T follicular helper cell (primary cell): ENCODE results near the gene CDCP1.
"Not testable (repeated sequence)": the region's sequence is repeated elsewhere in the genome, so short reads cannot be mapped to it uniquely, and the experiment has no call there.

Experiments used
- DNase-seq: peaks from one replicate; pipeline ENCODE4 v3.0.0-alpha.2; 2020; ENCODE audit warnings: low read depth

CDCP1 gene

DNA sequence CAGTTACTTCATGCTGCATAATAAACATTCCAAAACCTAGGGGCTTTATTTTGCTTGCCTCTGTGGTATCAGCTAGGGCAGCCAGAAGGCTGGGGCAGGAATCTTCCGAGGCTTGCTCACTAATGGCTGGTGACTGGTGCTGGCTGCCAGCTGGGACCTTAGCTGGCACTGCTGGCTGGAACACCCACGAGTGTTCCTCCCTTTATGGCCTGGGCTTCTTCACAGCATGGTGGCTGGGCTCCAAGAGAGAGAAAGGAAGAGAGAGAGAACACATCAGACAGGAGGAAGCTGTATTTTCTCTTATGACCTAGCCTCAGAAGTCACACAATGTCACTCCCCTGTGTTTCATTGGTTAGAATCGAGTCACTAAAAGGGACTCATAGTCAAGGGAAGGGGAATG, 23.9 kb upstream of the CDCP1 start:
- no peak for DNase-seq

DNA sequence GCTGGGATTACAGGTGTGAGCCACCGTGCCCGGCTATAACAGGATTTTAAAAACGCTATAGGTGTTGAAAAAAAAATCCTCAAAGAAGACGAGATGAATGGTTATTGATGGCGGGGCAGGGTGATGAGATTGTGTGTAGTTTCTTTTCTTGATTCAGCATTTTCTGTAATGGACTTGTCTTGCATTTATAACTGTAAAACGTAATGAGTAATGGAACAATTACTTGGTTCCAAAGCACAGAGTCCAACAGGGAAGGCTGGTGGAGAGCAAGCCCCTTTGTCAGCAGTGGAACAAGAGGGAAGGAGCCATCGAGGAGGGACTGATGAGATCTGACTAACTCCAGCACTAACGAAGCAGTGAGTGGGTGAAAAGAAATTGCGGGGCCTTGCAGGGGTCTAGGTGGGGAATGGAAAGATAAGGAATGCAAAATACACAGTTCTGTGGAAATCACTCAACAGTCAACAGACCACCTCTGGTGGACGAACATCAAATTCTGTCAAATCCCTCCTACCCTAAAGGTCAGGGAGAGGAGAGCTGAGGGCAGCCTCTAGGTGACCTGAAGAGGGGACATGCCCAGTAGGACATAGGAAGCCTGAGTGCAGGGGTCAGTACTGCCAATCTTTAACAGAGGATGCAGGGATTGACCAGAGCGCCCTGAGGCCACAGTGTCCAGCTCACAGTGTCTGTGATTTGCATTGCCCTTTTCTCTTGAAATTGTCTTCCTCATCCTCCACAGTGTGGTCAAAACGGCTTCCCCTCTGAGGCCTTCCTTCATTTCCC, 23.1 kb upstream of the CDCP1 start:
- DNase-seq: no peak

- no peak for DNase-seq
Observed at GRCh38 chr3:45168451-45168850, 22.3 kb upstream of the CDCP1 start.

DNA sequence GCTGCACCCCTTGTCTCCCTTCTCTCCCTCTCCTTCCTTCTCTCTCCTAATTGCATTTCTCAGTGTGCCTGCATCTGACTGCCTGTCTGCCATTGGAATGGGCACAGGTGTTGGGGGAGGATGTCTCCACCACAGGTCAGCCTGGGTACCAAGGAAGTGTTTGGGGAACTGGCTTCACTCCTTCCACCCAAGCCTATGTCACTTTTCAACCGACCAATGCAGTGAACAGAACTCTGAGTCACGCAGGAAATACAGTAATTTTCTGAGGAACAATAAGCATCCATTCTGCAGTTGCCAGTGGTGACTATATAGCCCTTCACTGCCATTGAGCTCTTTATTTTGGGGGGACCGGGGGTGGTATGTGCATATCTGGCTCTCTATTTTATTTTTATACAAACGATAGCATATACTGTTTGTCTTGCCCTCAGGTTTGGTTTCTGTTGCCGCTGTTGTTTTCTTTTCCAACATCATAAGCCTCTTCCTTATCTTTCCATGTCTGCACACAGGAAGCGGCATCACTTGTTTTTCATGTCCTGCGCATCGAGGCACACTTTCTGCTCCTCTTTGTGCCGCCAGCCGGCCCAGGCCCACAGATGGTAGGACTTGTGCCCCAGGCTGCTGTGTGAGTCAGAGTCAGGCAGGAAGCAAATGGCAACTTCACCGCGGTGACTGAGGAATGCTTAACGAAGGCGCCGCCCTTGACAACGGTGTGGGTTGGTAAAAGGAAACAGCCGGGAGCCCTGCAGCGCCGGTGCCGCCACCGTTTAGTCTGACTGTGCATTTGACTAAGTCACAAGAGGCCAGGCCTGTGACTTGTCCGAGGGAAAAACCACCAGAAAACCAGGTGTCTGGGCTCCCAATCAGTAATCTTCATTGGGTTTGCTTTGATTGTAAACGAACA, 21.1 kb upstream of the CDCP1 start:
- DNase-seq: peak; percentile 64

DNA sequence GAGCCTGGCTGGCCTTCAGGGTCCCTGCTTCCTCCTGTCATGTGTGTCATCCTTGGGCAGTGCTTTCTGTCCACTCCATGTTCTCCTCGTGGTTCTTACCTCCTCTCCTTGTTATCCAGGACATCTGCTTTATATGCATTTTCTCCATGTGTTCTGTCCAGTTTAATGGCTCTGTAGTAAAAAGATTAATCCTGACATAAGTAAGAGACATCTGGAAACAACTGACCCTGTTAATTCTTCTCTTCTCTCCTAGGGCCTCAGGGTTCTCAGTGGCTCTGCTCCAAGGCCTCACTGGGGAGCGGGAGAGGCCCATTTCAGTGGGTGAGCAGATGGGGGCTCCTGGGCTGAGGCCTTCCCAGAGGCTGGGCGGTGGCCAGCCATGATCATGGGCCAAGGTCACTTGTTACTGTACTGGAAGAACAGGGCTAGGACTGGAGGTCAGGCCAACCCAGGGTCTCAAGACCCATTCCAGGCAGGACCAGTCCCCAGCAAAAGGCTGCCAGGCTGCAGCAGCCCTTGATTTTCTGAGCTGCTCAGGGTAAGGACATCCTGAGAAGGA, 20.2 kb upstream of the CDCP1 start:
- DNase-seq: no peak

DNA sequence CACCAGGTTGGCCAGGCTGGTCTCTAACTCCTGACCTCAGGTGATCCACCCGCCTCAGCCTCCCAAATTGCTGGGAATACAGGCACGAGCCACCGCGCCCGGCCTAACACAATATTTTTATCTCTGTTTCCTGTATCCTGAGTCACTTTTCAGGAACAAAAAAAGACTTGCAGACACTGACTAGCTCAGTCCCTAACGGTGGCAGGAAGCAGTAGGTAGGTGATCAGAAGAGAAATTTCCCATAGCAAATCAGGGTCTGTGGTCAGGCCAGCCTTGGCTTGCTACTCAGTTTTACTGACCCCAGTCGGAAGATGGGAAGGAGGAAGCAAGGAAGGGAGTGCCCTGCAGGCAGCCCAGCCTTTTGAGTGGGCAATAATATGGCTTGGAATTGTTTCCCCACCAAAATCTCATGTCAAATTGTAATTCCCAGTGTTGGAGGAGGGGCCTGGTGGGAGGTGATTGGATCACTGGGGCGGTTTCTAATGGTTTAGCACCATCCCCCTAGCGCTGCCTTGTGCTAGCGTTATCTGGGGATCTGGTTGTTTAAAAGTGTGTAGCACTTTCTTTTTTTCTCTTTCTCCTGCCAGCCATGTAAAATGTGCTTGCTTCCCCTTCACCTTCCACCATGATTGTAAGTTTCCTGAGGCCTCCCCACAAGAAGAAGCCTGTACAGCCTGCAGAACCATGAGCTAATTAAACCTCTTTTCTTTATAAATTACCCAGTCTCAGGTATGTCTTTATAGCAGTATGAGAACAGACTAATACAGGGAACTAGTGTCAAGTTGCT, 19.5 kb upstream of the CDCP1 start:
- DNase-seq: no peak

DNA sequence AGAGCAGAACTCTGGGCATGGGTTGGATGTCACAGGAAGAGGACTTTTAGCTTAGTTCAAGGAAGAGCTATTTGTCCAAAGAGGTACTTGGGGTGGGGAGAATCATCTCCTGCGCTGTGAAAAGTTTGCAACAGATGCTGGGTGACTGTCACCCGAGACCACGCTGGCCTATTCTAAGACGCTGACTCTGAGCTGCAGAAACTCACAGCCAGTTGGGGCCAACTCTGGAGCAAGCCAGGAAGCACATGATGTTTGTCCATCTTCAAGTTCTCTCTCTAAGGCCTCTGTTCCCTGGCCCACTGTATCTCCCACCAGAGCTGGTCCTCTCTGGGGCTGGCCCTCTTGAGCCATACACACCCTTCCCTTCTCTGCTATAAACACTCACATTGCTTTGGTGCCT, 17.9 kb upstream of the CDCP1 start:
- DNase-seq: no peak

- no peak for DNase-seq
Observed at GRCh38 chr3:45163481-45163880, 17.3 kb upstream of the CDCP1 start.

DNA sequence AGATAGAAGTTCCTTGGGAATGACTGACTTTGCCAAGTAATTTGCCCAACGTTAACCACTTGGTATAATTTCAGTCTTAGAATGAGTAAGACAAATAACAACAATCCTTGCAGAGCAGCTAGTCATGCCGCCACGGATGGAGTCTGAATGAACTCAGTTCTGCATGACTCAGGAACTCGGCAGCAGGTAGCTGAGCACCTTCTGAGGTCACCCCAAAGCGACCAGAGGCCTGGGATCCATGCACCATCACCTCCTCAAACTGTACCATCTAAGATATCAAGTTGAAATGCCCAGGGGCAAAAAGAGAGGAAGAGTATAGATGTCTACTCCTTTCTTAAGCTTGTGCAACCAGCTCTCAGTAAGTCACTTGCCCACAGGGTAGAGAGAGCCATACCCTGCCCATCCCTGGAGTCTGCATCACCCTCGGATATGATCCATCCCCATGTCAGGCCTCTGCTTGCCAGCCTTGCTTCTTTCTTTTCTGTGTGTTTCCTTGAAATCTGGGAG, 8.5 kb upstream of the CDCP1 start:
- no peak for DNase-seq

- DNase-seq: no peak
Observed at GRCh38 chr3:45153658-45154437, 7.7 kb upstream of the CDCP1 start.

- DNase-seq: no peak
Observed at GRCh38 chr3:45152307-45152706, 6.1 kb upstream of the CDCP1 start.

DNA sequence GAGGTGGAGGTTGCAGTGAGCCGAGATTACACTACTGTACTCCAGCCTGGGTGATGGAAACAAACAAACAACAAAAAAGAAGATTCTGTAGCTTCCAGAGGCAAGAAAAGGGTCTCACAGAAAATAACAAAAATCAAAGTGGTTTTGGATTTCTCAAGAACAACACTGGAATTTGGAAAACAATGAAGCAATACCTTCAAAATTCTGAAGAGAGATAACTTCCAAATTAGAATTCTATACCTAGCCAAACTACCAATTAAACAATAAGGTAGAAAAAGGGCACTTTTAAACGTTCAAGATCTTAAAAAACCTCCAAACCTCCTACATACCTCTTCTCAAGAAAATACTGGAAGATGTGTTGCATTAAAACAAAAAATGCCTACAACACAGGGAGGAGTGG, 4.9 kb upstream of the CDCP1 start:
- no peak for DNase-seq

DNA sequence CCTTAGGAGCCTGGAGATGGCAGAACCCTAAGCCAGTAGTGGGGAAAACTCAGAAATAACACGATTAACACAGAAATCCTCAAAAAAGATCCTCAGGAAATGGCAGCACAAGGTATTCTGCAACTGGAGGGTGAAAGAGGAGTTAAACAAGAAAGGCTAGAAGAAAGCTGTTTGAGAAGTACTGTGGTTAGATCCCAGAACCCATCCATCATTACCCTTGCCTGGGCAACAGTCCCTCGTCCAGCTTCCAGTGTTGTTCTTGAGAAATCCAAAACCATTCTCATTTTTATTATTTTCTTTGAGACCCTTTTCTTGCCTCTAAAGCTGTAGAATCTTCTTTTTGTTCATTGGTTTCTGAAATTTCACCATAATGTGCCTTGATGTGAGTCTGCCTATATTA, 2.7 kb upstream of the CDCP1 start:
- no peak for DNase-seq

GRCh38 chr3:45145223-45145622, 955 bp downstream of the CDCP1 start:
- DNase-seq: no peak

DNA sequence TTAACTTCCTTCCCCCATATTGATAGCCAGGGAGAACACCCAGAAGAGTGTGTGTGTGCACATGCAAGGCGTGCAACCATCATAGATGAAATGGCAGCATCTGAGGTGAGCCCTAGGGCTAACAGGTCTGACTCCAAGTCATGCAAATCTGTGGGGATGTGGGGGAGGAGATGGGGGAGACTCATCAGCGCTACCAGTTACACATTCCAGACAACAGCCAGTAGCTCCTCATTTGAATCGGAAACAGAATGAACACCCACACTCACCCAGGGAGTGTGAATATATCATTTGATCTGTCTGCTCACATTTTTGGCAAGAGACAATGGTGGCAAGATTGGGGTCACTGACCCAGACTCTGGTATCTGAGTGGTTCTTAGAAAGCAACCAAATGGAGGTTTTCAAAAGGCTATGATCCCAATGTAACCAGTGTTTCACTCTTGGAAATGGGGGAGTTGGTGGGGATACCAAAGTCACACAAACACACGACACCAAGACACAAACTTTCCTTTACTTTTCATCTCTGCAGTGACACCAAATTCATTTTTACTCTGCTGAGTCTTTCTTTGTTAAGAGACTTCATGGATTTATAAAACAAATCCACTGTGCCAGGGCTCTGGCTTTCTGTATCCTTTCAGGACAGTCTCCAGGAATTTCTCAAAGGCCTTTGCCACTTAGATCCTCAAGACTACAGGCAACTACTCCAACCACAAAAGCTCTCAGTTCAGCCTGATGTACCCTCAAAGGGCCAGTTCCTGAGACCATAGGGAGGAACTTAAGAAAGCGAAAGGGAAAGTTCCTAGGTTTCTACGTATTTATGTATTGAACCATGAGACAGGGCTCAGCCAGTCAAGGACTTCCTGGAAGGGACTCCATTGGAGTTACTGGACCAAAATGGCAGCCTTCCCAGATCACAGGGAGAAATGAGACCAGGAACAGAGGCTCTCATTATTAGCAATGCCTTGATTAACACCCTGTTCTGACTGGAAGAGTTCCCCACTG, 2.2 kb downstream of the CDCP1 start:
- no peak for DNase-seq

DNA sequence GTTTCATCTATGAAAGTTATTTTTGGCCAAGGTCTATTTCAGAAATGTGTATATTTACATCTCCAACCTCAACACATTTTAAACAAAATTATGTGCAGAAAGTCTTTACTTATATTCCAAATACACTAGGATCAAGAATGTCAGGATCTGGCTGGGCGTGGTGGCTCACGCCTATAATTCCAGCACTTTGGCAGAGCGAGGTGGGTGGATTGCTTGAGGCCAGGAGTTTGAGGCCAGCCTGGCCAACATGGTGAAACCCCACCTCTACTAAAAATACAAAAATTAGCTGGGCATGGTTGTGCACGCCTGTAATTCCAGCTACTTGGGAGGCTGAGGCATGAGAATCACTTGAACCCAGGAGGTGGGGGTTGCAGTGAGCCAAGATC, 5.4 kb downstream of the CDCP1 start:
- not testable (repeated sequence) for DNase-seq

- no peak for DNase-seq
Observed at GRCh38 chr3:45140141-45140769, 5.9 kb downstream of the CDCP1 start.

- no peak for DNase-seq
Observed at GRCh38 chr3:45139372-45140140, 6.6 kb downstream of the CDCP1 start.
